Embryonic facial prominence (tissue), 1 donor: ENCODE measurements around the gene ARCN1.

ENCODE experiments used
- DNase-seq: peaks from one replicate; pipeline ENCODE4 v3.0.0-alpha.2; 2016; ENCODE audit errors: extremely low spot score

The ARCN1 gene

GRCh38 chr11:118639899-118640298, 67.7 kb downstream of the ARCN1 start:
- no peak for DNase-seq

- DNase-seq, result no peak
Measured at GRCh38 chr11:118640332-118641154, 68.3 kb downstream of the ARCN1 start.

- no peak for DNase-seq
Measured at GRCh38 chr11:118641397-118642019, 69.3 kb downstream of the ARCN1 start.

- DNase-seq, result no peak
Measured at GRCh38 chr11:118643142-118643994, 71.2 kb downstream of the ARCN1 start.

- no peak for DNase-seq
Measured at GRCh38 chr11:118643995-118644345, 71.8 kb downstream of the ARCN1 start.

- no peak for DNase-seq
Measured at GRCh38 chr11:118644496-118644895, 72.3 kb downstream of the ARCN1 start.

- no peak for DNase-seq
Measured at GRCh38 chr11:118645066-118645715, 73.0 kb downstream of the ARCN1 start.

GRCh38 chr11:118646393-118646792, 74.2 kb downstream of the ARCN1 start:
- no peak for DNase-seq

GRCh38 chr11:118648291-118648690, 76.1 kb downstream of the ARCN1 start:
- no peak for DNase-seq

GRCh38 chr11:118649941-118650340, 77.7 kb downstream of the ARCN1 start:
- no peak for DNase-seq

GRCh38 chr11:118650366-118650765, 78.2 kb downstream of the ARCN1 start:
- DNase-seq, result no peak

GRCh38 chr11:118651820-118652219, 79.6 kb downstream of the ARCN1 start:
- no peak for DNase-seq
